Brain pericyte (primary cell): ENCODE measurements around the gene TAF6L.
"Not testable (repeated sequence)": the region's sequence is repeated elsewhere in the genome, so short reads cannot be mapped to it uniquely, and the experiment has no call there.

Source experiments
- DNase-seq: peaks from one replicate; pipeline ENCODE4 v3.0.0-alpha.2; 2012; ENCODE audit warnings: low read depth, low spot score

The TAF6L gene

GRCh38 chr11:62755086-62755615, 16.0 kb upstream of the TAF6L start:
- DNase-seq = no peak

GRCh38 chr11:62757846-62758788, 13.1 kb upstream of the TAF6L start:
- DNase-seq = no peak

DNA sequence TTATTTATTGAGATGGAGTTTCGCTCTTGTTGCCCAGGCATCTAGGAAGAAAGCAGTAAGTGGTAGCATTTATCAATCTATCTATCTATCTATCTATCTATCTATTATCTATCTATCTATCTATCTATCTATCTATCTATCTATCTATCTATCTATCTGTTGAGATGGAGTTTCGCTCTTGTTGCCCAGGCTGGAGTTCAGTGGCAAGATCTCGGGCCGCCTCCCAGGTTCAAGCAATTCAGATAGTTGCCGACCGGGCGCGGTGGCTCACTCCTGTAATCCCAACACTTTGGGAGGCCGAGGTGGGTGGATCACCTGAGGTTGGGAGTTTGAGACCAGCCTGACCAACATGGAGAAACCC, 10.3 kb upstream of the TAF6L start:
- not testable (repeated sequence) for DNase-seq

- peak; percentile 22 for DNase-seq
These were observed 435 bp upstream of the TAF6L start for GRCh38 chr11:62770778-62771143.

- DNase-seq = no peak
These were observed 3.2 kb downstream of the TAF6L start for GRCh38 chr11:62774407-62774806.

- DNase-seq = no peak
These were observed 4.5 kb downstream of the TAF6L start for GRCh38 chr11:62775646-62776045.

GRCh38 chr11:62777389-62777788, 6.2 kb downstream of the TAF6L start:
- no peak for DNase-seq

- DNase-seq = no peak
These were observed 7.2 kb downstream of the TAF6L start for GRCh38 chr11:62778441-62778840.

DNA sequence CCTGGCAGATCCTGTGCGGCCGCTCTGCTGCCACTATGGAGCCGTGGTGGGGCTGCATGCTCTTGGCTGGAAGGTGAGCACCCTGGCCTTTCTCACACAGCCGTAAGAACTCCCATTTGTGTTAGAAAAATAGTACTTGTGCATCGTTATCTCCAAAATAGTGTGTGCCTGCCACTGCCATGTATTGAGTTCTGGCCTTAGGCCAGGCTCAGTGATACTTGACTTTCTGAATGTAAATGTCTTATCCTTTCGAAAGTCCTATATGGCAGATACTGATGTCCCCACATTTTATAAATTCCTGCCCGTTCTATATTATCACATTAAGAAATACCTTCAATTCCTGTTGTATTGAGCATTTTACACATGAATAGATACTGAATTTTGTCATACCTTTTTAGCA, 11.6 kb downstream of the TAF6L start:
- no peak for DNase-seq

DNA sequence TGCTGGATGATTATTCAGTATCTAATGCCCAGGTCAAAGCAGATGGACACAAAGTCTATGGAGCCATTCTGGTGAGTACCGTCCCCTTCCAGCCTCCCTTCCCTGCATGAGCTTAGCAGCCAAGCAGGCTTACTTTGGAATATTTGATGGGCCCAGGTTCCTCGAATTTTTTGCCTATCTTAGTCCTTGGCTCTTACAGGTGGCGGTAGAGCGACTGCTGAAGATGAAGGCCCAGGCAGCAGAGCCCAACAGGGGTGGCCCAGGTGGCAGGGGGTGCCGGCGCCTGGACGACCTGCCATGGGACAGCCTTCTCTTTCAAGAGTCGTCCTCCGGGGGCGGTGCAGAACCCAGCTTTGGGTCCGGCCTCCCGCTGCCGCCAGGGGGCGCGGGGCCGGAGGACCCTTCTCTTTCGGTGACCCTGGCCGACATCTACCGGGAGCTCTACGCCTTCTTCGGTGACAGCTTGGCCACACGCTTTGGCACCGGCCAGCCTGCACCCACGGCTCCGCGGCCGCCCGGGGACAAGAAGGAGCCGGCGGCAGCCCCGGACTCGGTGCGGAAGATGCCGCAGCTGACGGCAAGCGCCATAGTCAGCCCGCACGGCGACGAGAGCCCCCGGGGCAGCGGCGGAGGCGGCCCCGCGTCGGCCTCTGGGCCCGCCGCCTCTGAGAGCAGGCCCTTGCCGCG, 15.3 kb downstream of the TAF6L start:
- peak; percentile 42 for DNase-seq

DNA sequence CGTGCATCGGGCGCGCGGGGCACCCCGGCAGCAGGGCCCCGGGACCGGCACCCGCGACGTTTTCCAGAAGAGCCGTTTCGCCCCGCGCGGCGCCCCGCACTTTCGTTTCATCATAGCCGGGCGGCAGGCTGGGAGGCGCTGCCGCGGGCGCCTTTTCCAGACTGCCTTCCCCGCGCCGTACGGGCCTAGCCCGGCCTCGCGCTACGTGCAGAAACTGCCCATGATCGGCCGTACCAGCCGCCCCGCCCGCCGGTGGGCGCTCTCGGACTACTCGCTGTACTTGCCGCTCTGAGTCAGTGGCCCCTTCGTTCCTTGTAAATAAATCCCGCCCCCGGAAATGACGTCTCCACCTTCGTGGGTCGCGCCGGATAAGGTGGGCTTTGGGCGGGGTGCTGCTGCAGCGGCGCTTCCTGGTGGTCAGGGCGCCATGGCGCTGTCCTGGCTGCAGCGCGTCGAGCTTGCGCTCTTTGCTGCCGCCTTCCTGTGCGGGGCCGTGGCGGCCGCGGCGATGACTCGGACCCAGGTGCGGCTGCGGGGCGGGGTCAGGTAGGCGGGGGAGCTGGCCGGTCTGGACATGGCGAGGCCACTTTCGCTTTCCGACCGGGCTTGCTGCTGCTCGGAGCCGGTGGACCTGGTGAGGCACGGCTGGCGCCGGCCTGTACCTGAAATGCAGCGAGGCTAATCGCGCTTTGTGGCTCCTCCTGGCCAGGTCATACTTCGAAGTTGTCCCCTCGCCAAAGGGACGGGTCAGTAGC, 16.0 kb downstream of the TAF6L start, which contains the start of gene TMEM179B:
Gene TMEM179B (plus strand): TSS at position 398 of the 755 bp plus-strand sequence. CDS start 30 bp downstream, at position 428.
- peak; percentile 91 for DNase-seq

DNA sequence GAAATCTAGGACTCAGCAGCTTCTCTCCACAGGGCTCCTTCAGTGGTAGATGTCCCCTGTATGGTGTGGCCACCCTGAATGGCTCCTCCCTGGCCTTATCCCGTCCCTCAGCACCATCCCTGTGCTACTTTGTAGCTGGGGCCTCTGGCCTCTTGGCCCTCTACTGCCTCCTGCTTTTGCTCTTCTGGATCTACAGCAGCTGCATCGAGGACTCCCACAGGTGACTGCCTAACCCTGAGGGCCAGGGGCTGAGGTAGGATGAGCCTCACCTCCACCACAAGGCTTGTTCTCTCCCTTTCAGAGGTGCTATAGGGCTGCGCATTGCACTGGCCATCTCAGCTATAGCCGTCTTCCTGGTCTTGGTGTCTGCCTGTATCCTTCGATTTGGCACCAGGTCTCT, 17.8 kb downstream of the TAF6L start:
- no peak for DNase-seq

- DNase-seq = no peak
These were observed 18.4 kb downstream of the TAF6L start for GRCh38 chr11:62789576-62789975.

DNA sequence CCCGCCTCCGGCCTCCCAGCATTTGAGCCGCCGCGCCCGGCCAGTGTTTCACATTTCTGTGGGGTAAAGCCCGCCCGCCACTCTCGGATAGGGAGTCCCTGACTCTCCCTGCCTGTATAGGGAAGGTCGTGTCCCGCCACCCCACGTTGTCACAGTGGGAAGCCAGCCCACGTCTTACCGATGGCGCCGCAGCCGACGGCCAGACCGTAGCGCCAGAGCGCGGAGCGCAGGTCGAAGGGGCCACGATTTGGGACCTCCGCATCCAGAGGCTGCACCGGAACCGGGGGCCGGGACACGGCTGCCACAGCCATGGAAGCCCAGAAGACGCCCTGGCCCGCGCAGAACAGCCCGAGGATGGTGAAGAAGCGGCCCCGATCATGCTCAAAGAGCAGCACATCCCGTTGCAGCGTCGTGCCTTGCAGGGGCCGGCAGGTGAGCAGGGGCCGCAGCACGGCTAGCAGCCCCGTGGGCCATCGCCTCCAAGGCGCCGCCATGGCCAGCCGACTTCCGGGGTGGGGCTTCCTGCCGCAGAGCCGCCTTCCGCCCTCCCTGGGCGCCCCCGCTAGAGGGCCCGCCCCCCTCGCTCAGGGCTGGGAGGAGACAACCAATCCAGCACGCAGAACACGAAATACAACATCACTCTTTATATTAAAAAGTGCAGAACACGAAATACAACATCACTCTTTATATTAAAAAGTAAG, 20.5 kb downstream of the TAF6L start, which contains the start of gene TMEM223:
Gene TMEM223 (minus strand): TSS at position 506 of the 701 bp plus-strand sequence. CDS start 12 bp downstream, at position 494.
- DNase-seq = no peak

GRCh38 chr11:62792202-62792575, 21.0 kb downstream of the TAF6L start:
- DNase-seq = no peak

DNA sequence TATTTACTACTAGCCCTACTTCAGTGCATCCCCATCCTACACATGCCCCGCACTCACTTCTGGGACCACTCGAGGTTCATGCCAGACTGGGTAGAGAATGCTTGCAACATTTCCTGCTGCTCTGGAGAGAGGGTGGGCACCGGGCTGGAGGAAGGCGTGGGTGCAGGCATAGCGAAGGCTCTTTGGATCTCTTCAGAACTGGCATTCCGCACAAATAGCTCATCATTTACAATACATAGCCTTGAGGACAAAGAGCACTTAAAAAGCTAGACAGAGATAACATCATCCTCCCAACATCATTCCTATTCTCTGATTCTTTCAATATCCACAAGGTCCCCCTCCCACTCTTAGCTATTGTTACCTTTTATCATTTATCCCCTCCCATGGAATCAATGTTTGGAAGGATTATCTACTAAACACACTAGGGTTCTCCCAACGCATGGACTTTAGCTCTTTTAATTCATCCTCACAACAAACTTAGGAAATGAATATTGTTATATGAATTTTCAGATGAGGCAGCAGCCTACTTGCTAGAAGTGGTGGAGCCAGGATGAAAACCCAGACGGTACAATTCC, 23.1 kb downstream of the TAF6L start:
- DNase-seq = no peak

GRCh38 chr11:62796281-62796680, 25.1 kb downstream of the TAF6L start:
- no peak for DNase-seq

DNA sequence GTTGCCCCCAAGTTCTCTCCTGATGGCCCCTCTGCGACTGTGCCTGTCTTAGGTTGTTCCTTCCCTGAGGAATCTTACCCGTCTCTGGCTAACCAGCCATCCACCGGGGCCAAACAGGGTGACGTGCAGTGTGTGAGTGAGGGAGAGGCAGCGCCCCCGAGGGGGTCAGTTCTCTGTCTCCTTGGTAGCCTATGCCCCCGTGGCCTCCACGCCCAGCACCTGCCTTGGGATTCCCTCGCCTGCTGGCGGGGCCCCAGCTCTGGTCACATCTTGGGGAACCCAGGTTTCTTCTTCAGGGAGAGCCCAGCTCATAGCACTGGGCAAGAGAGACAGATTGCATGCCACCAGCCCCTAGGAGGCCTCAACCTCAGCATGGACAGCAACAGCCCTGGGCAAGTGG, 28.3 kb downstream of the TAF6L start:
- no peak for DNase-seq

DNA sequence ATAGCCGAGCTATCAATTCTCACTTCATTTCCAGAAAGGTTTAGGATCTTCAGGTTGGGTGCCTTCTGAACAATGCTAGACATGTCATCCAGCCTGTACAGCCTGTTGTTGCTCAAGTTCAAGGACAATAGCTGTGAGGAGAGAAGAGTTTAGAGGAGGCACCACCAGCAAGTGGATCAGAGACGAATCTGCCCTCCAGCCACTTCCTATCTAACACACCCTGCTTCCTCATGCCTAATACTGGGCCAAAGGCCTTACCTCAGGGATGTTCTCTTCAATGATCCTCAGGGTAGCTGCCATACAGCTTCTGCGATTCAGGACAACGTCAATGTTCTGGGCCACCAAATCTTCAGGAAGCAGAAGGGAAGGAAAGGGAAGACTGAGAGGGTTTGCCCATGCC, 29.9 kb downstream of the TAF6L start:
- no peak for DNase-seq

DNA sequence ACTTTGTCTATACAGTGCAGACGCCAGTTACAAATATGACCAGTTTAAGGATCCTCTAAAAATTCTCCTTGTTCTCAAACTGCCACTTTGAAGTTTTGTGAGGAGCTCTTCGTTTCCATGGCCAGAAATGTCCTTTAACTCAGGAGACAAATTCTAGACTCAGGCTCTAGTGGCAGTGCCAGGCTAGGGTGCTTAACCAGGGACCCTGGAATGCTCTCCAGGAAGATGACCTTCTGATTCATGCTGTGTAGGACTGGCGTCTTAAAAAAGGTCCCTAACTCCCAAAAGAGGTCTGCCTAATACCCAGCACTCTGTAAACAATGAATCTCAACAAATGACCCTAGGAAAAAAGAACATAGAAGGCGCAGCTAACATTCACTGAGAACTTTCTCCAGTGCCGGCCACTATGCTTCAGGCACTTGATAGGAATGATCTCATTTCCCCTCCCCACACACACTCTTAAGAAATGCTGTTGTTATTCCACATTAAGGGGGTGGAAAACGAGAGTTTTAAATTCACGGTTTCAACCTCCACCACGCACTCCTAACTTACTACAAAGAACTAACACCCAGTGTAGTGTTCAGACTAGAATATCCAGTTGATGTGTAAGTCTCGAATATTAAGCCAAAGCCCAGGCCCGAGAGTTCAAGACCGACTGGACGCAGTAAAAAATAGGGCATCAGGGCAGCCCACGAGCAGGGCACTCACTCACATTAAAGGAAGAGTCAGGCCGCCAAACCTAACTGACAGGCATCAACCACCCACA, 33.3 kb downstream of the TAF6L start:
- DNase-seq = no peak
